KG1 (cell line): ENCODE measurements around the gene SND1.

Experiments
- DNase-seq: peaks from one replicate; lab custom pipeline; 2025; lab: John Stamatoyannopoulos, UW

The SND1 gene

GRCh38 chr7:128021366-128021765 is 369.4 kb downstream of the SND1 start:
- no peak for DNase-seq

GRCh38 chr7:128022631-128023532 is 370.9 kb downstream of the SND1 start:
- DNase-seq, result no peak

- no peak for DNase-seq
Measured at GRCh38 chr7:128024151-128024550, 372.2 kb downstream of the SND1 start.

GRCh38 chr7:128025380-128025779 is 373.4 kb downstream of the SND1 start:
- DNase-seq, result no peak

GRCh38 chr7:128025819-128026218 is 373.8 kb downstream of the SND1 start:
- no peak for DNase-seq

GRCh38 chr7:128026551-128026950 is 374.6 kb downstream of the SND1 start:
- no peak for DNase-seq

- no peak for DNase-seq
Measured at GRCh38 chr7:128027485-128027980, 375.5 kb downstream of the SND1 start.

- DNase-seq, result no peak
Measured at GRCh38 chr7:128029405-128029995, 377.5 kb downstream of the SND1 start.

GRCh38 chr7:128030263-128030653 is 378.3 kb downstream of the SND1 start:
- DNase-seq, result no peak

GRCh38 chr7:128030654-128031611 is 378.9 kb downstream of the SND1 start, which contains the start of gene LRRC4:
LRRC4 (minus strand) TSS chr7:128031437; CDS start chr7:128030640, 797 bp downstream.
- DNase-seq, result no peak

- DNase-seq, result no peak
Measured at GRCh38 chr7:128031901-128032604, 380.1 kb downstream of the SND1 start.

GRCh38 chr7:128032605-128033235 is 380.7 kb downstream of the SND1 start:
- DNase-seq, result no peak

- no peak for DNase-seq
Measured at GRCh38 chr7:128033246-128033645, 381.3 kb downstream of the SND1 start.

- DNase-seq, result no peak
Measured at GRCh38 chr7:128034825-128035224, 382.8 kb downstream of the SND1 start.

- no peak for DNase-seq
Measured at GRCh38 chr7:128035712-128036111, 383.7 kb downstream of the SND1 start.

GRCh38 chr7:128036226-128036940 is 384.4 kb downstream of the SND1 start:
- DNase-seq, result no peak

- no peak for DNase-seq
Measured at GRCh38 chr7:128037081-128037480, 385.1 kb downstream of the SND1 start.

GRCh38 chr7:128037880-128038619 is 386.1 kb downstream of the SND1 start:
- no peak for DNase-seq

- DNase-seq, result no peak
Measured at GRCh38 chr7:128039544-128039953, 387.6 kb downstream of the SND1 start.
